Astrocyte of the cerebellum (primary cell): ENCODE measurements around the gene NR2F1-AS1.

Source experiments
- DNase-seq: peaks from one replicate; pipeline ENCODE4 v3.0.0-alpha.2; 2011; ENCODE audit warnings: low read depth
- H3K4me3 ChIP-seq: 2 replicates; pipeline ENCODE4 v1.5.1; 2011; ENCODE audit warnings: mild to moderate bottlenecking, low read depth, low read length, moderate library complexity
- in situ Hi-C: cut with HindIII; loops from 2 replicates; pipeline ENCODE4 v1.10.0; 2017; ENCODE audit warnings: low sequenced_read_pairs
- TF ChIP-seq, protein P1 (sequence below): IDR thresholded peaks from 2 replicates; pipeline ENCODE4 v1.5.1; 2012; ENCODE audit warnings: low read length, low read depth, moderate library complexity, mild to moderate bottlenecking; ENCODE audit errors: missing control alignments

The NR2F1-AS1 gene

DNA sequence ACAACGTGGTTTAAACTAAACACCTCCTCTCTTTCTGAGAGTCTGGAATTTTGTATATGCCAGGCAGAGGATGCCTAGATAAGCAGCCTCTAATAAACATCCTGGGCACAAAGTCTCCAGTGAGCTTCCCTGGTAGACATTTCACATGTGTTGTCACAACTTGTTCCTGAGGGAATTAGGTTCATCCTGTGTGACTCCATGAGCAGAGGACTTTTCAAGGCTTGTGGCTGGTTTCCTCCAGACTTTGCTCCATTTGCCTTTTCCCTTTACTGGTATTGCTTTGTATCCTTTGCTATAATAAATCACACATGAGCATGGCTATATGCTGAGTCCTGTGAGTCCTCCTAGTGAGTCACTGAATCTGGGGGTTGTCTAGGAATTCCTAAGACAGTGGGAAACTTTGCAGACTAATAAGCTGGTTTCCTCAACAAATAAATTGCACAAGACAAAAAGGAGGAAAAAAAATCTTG lies 77.4 kb downstream of the NR2F1-AS1 start:
- TF ChIP-seq, protein P1, sequence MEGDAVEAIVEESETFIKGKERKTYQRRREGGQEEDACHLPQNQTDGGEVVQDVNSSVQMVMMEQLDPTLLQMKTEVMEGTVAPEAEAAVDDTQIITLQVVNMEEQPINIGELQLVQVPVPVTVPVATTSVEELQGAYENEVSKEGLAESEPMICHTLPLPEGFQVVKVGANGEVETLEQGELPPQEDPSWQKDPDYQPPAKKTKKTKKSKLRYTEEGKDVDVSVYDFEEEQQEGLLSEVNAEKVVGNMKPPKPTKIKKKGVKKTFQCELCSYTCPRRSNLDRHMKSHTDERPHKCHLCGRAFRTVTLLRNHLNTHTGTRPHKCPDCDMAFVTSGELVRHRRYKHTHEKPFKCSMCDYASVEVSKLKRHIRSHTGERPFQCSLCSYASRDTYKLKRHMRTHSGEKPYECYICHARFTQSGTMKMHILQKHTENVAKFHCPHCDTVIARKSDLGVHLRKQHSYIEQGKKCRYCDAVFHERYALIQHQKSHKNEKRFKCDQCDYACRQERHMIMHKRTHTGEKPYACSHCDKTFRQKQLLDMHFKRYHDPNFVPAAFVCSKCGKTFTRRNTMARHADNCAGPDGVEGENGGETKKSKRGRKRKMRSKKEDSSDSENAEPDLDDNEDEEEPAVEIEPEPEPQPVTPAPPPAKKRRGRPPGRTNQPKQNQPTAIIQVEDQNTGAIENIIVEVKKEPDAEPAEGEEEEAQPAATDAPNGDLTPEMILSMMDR = no peak
- in situ Hi-C loops = no loop called here
- DNase-seq = peak; percentile 88
- no peak overlapping the region for H3K4me3 ChIP-seq

DNA sequence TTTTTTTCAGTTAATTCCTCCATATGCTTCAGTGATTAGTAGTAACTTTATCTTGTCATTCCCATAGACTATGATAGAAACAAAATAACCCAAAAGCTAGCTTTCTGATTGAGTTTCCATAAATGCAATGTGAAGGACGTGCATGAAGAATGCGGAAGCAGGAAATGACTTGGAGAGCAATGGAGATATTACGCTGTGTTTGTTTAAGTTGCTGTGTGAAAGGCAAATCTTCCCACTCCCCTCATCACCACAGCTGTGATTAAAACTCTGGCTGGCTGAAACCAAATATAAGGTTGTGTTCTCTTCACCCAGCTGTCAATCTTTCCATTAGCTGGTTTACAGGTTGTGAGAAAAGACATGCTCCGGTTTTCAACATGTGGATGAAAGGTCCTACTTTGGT lies 83.9 kb downstream of the NR2F1-AS1 start:
- DNase-seq = no peak
- in situ Hi-C loops = no loop called here

DNA sequence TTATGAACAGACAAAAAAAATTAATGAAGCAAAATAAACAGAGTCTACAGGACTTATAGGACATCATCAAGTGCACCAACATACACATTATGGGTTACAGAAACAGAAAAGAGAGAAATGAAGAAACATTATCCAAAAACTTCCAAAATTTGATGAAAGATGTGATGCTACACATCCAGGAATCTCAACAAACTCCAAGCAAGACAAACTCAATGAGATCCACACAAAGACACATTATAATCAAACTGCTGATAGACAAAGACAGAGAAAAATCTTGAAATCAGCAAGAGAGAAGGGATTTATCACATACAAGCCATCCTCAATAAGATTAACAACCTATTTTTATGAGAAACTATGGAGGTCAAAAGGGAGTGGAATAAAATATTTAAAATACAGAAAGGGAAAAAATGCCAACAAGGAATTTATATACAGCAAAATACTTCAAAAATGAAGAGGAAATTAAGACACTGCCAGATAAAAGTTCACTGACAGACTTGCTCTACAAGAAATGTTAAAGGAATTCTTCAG lies 101.0 kb downstream of the NR2F1-AS1 start:
- TF ChIP-seq, protein P1 = no peak
- no peak overlapping the region for H3K4me3 ChIP-seq
- in situ Hi-C loops = no loop called here
- DNase-seq = no peak

More for the DNA sequence above, 83.9 kb downstream of the NR2F1-AS1 start:
- no peak overlapping the region for H3K4me3 ChIP-seq
- TF ChIP-seq, protein P1 = no peak

DNA sequence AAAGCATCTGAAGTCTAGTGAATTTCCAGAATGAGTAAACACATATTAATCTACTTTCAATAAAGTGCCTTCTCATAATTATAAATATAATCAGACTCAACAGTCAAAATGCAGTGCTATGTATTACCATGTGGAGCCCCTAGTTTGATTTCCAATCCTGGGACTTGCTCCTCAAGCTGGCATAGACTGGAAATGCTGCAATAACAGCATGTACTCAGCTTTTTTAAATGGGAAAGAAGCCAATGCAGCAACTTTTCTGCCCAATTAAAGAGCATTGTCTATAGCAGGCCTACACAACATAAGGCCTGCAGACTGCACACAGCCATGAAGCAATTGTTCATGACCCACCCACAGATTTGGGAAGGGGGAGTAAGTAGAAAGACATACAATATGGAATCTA lies 103.2 kb downstream of the NR2F1-AS1 start:
- in situ Hi-C loops = no loop called here
- no peak overlapping the region for H3K4me3 ChIP-seq
- DNase-seq = no peak
- TF ChIP-seq, protein P1 = no peak

DNA sequence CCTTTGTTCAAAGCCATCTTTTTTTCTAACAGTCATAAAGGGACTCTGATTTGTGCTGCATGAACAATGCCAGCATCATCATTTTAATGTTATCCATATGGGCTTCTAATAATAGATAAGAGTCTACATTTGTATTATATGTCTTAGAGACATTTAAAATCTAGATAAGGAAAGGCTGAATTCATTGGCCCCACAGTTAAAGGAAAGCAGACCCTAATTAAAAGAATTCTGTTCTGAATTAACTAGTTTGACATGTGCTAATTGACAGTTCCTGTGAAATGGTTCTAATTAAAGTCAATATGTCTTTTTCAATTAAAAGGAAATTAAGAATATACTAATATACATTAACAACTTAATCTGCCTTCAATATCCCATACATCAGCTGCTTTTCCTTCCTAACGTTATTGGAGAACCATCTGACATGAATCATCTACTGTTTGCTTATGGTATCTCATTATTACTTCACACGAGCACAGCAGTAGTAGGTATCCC lies 104.7 kb downstream of the NR2F1-AS1 start:
- TF ChIP-seq, protein P1 = no peak
- no peak for DNase-seq
- in situ Hi-C loops = no loop called here
- H3K4me3 ChIP-seq = no peak overlapping the region

DNA sequence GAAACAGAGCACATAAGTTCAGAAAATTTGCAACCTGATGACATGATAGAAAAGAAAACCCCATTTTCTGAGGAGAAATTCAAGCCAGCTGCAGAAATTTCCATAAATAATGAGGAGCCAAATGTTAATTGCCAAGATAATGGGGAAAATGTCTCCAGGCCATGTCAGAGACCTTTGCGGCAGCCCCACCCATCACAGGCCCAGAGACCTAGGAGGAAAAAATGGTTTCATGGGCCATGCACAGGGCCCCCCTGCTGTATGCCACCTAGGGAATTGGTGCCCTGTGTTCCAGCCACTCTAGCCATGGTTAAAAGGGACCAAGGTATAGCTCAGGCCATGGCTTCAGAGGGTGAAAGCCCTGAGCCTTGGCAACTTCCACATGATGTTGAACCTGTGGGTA lies 118.1 kb downstream of the NR2F1-AS1 start:
- no peak for DNase-seq
- TF ChIP-seq, protein P1 = no peak
- in situ Hi-C loops = no loop called here
- no peak overlapping the region for H3K4me3 ChIP-seq
